Measurements from ENCODE around the gene ZNF282.
"Not testable (repeated sequence)": the region's sequence is repeated elsewhere in the genome, so short reads cannot be mapped to it uniquely, and the experiment has no call there.

Gene ZNF282

DNA sequence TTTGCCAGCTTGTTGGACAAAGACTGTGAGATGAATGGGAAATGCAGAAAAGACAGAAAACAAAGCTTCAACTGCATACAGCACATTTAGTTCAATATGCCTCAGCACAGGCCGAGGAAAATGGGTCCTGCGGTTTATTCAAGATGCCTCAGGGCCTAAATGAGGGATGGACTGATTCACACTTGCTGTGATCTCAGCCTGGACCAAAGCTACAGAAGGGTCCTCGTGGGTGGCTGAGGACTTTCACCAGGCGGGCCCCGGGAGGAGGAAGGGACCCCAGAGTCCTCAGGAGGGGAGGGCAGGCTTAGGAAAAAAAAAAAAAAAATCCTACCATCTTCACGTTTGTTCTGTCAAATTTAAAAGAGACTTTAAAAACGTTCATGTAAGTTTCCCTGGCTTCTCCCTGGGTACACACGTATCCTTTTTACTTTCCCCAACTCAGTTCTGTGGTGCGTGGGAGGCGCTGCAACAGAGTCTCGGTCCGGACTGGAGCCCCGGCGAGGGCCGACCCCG lies 66.0 kb downstream of the ZNF282 start:
- DNase-seq = peak; percentile 37 to 40 (median 40)

DNA sequence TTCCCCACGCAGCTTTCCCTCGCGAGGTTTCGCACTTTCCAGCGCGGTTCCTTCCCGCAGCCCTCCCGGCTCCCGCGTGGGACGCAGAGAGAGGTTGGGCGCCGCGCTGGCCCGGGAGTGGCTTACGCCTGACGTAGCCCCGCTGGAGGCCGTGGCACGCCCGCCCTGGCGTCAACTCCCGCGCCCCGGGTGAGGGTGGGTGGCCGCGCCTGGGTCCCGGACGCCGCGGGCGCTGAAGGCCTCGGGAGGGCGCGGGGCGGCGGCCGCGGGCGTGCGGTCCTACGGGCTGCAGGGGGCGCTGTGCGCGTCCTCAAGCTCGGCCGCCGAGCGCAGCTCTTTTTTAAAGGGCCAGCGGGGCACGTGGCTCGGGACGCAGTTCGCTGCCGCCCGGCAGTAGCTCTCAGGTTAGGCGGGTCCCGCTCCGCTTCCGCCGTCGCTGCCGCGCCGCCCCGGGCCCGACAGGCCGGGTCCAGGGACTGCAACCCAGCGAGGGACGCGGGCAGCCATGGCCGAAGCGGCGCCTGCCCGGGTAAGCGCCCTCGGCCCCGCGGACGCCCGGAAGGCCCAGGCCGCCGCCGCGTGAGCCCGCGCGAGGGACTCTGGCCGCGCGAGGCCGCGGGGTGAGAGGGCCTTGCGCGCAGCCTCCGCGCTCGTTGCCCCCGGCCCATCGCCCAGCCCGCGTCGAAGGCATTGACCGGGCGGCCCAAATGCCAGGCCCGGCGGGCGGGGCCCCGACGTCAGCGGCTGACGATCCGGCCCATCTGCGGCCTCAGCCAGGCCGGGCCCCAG lies 66.7 kb downstream of the ZNF282 start, which contains the start of gene ZNF783:
Gene ZNF783 (plus strand): TSS at position 368 of the 789 bp plus-strand sequence. CDS start 138 bp downstream, at position 506.
- peak; percentile 91 to 96 (median 95) for DNase-seq

- DNase-seq = no peak
These were observed 71.1 kb downstream of the ZNF282 start for GRCh38 chr7:149266451-149266850.

GRCh38 chr7:149267733-149268132 lies 72.4 kb downstream of the ZNF282 start:
- DNase-seq = no peak

GRCh38 chr7:149274424-149274823 lies 79.1 kb downstream of the ZNF282 start:
- DNase-seq = not testable (repeated sequence)
